Stimulated activated CD8-positive, alpha-beta memory T cell treated with anti-CD3 and anti-CD28 coated beads, Interleukin-15, amount 100 ng/mL, for 24 hours (primary cell): ENCODE results near the gene SYNGR4.

ENCODE experiments used
- DNase-seq: peaks from one replicate; pipeline ENCODE4 v3.0.0-alpha.2; 2020; ENCODE audit warnings: low read depth

Gene SYNGR4

GRCh38 chr19:48396016-48396823 lies 32.1 kb downstream of the SYNGR4 start:
- no peak for DNase-seq

DNA sequence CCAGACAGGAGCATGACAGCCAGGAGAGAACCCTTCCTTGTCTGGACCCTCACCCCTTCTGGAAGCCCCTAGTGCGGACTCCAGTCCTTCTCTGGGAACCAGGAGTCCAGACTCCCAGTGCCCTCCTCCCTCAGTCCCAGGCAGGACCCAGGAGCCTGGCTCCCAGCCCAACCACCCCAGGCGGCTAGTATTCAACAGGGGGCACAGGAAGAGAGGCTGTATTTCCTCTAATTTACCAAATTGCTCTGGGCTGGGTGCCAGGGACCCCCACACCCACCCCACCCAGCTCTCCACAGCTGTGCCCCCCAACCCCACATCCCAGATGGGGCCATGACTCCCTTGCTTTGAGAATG lies 32.6 kb downstream of the SYNGR4 start:
- no peak for DNase-seq

GRCh38 chr19:48397263-48398101 lies 33.3 kb downstream of the SYNGR4 start:
- DNase-seq = no peak

DNA sequence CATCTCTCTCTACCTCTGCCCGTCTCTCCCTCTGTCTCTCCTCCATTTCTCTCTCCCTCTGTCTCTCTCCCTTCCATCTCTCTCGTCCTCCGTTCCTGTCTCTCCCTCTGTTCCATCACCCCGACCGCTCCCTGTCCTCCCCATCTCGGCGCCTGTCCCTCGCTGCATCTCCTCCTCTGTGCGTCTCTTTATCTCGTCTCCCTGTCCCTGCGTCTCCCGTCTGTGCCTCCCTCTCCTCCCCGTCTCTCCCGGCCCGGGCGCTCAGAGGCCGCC lies 33.9 kb downstream of the SYNGR4 start:
- DNase-seq = no peak

DNA sequence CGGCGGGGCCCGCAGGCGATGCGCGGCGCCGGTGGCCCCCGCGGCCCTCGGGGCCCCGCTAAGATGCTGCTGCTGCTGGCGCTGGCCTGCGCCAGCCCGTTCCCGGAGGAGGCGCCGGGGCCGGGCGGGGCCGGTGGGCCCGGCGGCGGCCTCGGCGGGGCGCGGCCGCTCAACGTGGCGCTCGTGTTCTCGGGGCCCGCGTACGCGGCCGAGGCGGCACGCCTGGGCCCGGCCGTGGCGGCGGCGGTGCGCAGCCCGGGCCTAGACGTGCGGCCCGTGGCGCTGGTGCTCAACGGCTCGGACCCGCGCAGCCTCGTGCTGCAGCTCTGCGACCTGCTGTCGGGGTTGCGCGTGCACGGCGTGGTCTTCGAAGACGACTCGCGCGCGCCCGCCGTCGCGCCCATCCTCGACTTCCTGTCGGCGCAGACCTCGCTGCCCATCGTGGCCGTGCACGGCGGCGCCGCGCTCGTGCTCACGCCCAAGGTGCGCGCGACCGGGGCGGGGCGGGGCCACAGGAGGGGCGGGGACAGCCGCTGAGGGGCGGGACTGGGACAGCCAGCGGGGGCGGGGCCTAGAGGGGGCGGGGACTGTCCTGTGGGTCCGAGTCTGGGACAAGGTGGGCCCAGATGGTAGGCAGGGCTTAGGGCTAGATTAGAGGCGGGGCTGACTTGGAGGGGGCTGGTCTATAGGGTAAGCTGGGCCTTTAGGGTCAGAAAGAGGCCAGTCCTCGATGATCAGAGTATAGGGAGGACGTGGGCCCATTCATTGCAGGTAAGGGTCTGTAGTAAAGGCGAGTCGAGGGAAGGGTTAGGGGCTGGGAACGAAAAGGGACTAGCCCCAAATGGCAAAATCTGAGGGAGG lies 34.4 kb downstream of the SYNGR4 start:
- DNase-seq = peak; percentile 78

DNA sequence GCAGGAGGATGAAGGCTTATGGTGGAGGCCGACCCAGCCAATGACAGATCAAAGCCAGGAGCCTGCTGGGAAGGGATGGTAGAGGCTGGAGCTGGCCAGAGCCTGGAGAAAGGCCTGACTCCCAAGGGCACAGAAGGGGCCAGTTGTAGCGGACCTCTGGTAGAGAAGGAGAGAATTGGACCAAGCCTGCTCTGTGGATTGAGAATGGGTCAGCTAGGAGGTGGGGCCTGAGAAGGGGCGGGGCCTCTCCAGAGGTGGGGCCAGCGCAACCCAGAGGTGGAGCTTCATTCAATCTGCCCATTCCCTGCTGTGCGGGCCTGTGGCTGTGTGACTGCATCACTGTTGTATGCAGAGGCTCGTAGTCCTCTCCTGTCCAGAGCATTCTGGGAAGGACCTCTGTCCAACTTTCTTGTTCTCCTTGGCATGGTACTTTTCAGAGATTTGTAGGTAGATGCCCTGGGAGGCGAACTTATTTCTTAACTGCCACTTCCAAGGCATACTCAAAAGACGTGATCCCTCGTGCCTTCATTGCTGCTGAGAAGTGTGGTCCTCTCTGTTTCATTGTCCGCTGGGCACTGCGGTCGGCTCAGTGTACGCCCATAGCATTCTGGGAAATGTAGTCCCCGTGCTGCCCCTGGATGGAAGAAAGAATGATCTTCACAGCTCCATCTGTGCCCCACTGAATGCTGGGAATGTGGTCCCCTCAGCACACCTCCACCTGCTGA lies 36.0 kb downstream of the SYNGR4 start:
- DNase-seq = no peak

DNA sequence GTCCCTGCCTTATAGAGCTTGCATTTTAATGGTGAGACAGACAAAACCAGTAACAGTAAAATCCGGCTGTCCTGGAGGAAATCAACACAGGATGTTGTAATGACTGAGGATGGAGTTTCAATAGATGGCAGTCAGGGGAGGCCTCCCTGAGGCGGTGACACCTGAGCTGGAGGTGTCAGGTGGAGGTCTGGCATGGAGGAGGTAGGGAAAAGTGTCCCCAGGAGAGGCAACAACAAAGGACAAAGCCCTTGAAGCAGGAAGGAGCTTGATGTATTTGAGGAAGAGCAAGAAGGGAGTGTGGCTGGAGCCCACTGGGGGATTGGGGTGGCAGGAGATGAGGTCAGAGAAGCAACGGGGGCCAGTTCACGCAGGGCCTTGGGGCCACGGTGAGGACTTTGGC lies 37.1 kb downstream of the SYNGR4 start:
- no peak for DNase-seq

DNA sequence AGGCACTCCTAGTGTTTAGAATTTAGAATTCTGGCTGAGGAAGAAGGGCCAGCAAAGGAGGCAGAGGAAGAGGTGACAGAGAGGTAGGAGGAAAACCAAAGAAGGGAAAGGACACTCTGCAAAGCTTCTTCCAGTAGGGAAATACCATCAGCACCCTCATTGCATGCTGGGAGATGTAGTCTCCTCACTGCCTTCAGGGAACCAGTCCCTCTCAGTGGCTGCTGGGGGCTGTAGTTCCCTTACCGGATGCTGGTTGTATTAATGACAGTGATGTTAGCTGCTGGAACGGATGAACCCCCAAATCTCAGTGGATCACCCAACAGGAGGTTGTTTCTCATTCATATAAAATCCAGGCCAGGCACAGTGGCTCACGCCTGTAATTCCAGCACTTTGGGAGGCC lies 39.4 kb downstream of the SYNGR4 start:
- DNase-seq = no peak

GRCh38 chr19:48405010-48405659 lies 41.0 kb downstream of the SYNGR4 start:
- no peak for DNase-seq

DNA sequence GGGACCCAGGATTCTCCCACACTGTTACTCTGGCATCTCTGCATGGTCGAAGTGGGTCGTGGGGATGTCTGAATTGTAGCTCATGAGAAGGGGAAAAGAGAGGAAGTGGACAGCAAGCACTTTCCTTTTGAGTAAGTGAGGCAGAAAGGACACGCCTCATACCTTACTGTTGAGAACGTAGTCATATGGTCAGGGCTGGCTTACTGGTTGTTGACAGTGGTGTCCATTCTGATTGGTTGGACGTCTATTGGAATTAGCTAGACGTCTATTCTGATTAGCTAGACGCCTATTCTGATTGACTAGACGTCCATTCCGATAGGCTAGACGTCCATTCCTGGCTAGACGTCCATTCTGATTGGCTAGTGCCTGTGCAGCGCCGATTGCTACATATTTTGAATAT lies 41.7 kb downstream of the SYNGR4 start:
- DNase-seq = no peak

- DNase-seq = no peak
Observed at GRCh38 chr19:48413879-48414587, 49.9 kb downstream of the SYNGR4 start.

DNA sequence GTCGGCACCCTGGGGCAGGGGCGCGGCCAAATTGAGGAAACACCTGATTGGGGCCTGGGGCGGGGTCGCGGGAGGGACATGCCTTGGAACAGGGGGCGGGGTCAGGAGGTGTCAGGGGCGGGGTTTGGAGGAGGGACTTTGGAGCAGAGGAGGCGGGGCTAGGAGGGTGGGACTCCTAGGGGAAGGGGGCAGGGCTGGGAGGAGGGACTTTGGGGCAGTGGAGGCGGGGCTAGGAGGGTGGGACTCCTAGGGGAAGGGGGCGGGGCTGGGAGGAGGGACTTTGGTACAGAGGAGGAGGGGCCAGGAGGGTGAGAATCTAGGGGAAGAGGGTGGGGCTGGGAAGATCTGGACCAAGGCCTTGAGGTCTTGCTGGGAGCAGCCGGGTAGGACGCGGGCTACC lies 51.2 kb downstream of the SYNGR4 start:
- DNase-seq = peak; percentile 36

- no peak for DNase-seq
Observed at GRCh38 chr19:48415806-48416221, 51.6 kb downstream of the SYNGR4 start.

GRCh38 chr19:48417421-48417820 lies 53.3 kb downstream of the SYNGR4 start:
- no peak for DNase-seq

DNA sequence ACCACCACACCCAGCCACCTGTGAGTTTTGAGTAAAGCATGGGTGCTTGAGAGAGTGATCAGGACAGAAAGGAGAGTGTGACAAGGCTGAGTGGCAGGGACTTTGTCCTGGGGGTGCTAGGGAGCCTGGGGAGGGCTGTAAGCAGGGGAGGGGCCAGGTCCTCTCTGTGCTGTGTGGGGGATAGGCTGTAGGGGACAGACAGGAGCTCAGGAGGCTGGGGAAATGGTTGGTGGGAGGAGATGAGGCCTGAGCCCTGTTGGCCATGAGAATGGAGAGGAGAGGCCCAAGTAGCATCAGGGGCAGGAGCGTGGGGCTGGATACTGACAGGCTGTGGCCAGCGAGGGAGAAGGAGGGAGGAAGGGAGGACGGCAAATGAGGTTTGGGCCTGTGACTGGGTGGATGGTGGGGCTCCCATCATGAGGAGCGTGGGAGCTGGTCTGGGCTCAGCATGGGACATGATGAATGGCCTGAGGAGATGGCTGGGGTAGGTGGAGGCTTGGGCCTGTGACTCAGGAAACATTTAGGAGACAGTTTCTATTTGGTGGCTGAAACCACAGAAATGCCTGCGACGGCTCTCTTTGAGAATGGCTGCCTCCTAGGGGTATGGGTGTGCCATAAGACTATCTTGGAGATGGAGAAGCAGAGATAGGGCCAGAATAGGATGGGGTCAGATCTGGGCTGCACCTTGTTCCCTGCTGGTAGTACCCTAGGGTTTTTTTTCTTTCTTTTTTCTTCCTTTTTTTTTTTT lies 54.3 kb downstream of the SYNGR4 start:
- DNase-seq = no peak

- DNase-seq = no peak
Observed at GRCh38 chr19:48419158-48419920, 55.2 kb downstream of the SYNGR4 start.

- DNase-seq = no peak
Observed at GRCh38 chr19:48421548-48421947, 57.4 kb downstream of the SYNGR4 start.

- DNase-seq = no peak
Observed at GRCh38 chr19:48424694-48425219, 60.6 kb downstream of the SYNGR4 start.
